GM12874 (cell line): ENCODE results near the gene SHC3.

ENCODE experiments used
- TF ChIP-seq, protein P1 (sequence below): IDR thresholded peaks from 2 replicates; pipeline ENCODE4 v1.5.1; 2011; ENCODE audit warnings: low read depth, mild to moderate bottlenecking, control low read depth, low read length, moderate library complexity; ENCODE audit not compliant: insufficient read depth

SHC3 gene

DNA sequence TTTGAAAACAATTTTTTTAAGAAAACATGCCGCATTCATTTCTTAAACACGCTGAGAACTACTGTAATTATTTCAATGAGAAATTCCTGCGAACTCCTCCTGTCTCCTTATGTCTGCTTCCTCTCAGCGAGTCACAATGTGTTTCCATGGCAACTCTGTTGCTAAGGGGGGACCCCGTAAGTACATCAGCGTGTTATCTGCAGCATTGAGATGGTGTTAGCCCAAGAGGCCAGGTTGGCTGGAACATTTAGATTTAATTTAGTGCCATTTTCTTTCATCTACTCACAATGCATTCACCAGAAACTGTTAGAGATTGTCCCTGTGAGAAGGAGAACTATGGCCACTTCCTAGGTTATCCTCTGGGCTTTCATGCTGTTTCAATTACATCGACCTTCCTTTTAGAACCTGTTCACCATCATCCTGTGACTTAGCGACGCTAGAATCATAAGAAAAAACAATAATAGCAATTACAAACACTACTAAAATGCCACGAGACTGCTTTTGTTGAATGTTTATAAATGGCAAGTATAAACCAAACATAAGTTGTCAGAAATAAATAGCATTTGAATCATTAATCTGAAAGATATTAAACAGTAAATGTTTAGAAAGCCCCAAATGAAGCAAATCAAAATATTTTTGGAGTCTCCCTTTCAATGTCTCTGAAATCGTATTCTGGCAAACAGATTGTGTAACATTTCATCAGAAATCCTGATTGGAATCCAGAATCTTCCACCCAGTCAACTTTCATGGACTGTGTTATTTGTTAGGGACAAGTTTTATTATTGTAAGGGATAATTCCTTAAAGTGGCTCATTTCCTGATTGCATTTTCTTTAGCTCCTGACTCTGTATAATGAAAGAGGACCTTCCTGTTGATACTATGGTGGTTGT, 39.7 kb upstream of the SHC3 start:
- TF ChIP-seq, protein P1, sequence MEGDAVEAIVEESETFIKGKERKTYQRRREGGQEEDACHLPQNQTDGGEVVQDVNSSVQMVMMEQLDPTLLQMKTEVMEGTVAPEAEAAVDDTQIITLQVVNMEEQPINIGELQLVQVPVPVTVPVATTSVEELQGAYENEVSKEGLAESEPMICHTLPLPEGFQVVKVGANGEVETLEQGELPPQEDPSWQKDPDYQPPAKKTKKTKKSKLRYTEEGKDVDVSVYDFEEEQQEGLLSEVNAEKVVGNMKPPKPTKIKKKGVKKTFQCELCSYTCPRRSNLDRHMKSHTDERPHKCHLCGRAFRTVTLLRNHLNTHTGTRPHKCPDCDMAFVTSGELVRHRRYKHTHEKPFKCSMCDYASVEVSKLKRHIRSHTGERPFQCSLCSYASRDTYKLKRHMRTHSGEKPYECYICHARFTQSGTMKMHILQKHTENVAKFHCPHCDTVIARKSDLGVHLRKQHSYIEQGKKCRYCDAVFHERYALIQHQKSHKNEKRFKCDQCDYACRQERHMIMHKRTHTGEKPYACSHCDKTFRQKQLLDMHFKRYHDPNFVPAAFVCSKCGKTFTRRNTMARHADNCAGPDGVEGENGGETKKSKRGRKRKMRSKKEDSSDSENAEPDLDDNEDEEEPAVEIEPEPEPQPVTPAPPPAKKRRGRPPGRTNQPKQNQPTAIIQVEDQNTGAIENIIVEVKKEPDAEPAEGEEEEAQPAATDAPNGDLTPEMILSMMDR, result no peak

DNA sequence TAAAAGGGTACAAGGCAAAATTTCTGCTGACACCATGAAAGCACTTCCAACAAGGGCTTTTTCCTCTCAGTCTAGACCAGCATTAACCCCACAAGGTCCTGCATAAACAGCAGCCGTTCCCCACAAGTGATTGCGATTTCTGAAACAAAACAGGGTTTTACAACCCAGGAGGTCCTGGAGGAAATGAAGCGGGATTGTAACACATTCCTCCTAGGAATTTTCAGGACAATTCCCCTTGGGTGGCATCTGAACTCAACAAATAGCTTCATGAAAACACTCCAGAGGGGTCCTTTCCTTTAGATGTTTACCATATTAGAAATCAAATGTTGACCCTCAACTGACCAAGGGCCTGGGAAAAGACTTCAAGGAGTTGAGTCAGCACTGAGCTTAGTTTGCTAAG, 36.7 kb upstream of the SHC3 start:
- TF ChIP-seq, protein P1, result no peak

DNA sequence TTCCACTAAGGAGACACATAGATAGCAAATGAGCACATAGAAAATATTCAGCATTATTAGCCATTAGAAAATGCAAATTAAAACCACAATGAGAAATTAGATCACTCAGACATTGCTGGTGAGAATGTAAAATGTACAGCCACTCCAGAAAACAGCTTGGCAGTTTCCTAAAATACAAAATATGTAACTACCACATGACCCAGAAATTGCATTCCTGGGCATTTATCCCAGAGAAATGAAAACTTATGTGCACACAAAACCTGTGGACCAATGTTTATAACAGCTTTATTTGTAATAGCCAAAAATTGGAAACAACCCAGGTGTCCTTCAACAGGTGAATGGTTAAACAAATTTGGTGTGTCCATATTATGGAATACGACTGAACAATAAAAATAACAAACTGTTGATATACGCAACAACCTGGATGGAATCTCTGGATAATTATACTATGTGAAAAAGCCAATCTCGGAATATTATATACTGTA, 34.8 kb upstream of the SHC3 start:
- TF ChIP-seq, protein P1, result no peak

DNA sequence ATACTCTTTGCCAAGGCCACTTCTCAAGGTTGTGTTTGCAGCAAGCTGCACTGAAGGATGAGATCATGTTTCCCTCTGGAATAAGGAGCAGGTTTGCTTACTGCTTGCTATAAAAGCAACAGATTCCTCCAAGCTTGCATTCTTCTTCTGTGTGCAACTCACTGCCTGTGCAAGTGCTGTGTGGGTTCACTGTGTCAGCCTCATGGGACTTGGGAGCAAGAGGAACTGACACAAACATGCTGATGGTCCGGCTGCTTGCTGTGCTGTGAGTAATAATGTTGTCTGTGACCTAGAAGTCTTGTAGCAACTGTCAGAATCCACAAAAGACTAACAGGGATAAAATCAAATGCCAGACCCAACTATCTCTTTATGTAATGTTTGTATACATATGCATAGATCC, 33.6 kb upstream of the SHC3 start:
- TF ChIP-seq, protein P1, result no peak

DNA sequence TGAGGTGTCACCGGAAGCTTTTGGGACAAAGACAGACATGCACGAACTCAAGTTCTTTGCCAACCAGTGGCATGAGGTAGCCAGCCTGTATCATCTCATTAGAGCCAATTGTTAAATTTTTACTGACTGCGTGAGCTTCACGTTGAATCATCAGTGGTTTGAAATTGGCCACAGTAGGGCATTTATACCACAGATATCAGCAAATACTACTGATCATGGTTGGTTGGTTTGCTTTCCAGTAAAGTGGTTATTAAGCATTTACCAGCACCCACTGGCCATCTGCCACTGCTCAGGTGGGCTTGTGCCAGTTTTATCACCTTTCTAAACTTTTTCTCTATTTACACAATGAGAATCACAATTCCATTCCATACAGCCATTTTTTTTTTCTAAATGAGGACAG, 28.4 kb upstream of the SHC3 start:
- TF ChIP-seq, protein P1, result no peak

DNA sequence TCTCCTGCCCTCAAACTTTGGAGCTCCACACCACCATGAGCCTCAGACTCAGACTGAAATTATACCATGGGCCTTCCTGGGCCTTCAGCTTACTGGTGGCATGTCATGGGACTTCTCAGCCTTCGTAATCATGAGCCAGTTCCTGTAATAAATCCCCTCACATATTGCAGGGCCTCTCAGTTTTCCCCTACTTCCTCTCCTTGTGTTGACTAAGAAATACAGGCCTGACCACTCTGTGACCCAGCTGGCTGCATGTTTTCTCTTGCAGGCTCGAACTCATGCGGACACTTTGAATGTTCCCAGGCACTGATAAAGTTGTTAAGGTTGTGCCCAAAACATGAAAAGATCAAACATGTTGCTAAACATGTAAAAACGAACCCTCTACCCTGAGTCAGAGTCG, 26.2 kb upstream of the SHC3 start:
- TF ChIP-seq, protein P1, result no peak

DNA sequence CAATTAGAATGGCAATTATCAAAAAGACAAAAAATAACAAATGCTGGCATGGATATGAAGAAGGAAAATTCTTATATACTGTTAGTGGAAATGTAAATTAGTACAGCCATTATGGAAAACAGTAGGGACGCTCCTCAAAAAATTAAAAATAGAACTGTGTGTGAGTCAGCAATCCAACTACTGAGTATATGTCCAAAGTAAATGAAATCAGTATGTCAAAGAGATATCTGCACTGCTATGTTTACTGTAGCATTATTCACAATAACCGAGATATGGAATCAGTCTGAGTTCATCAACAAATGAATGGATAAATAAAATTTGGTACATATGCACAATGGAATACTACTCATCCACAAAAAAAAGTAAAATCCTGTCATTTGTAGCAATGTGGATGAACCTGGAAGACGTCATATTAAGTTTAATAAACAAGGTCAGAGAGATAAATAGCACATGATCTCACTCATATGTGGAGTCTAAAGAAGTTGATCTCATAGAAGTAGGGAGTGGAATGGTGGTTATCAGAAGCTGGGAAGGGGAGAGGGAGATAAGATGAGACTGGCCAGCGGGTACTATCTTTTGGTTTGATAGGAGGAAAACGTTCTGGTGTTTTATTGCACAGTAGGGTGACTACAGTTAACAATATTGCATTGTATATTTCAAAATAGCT, 16.6 kb upstream of the SHC3 start:
- TF ChIP-seq, protein P1, result no peak
